Measurements from ENCODE around the gene SYCP3.

The SYCP3 gene

GRCh38 chr12:101680240-101680639 is 59.0 kb downstream of the SYCP3 start:
- DNase-seq (ENCODE audit: low spot score), result no peak
